H1 (cell line): ENCODE data around the gene CA10. TPM values are rescaled to one million over a fixed set of nuclear protein-coding genes. Genes with fewer than 3 reads are reported as not detected.

Source experiments
- CTCF ChIA-PET: fragments of 300-600 bp; sonication (Branson Sonifier 250); formaldehyde crosslinking; loops from one replicate; lab custom pipeline; 2021; ENCODE audit not compliant: partially characterized antibody; lab: Charles Lee
- POLR2A ChIA-PET: fragments of 300-600 bp; sonication (Branson Sonifier 250); formaldehyde crosslinking; loops from one replicate; lab custom pipeline; 2021; ENCODE audit warnings: inconsistent platforms; ENCODE audit not compliant: partially characterized antibody; lab: Charles Lee
- DNase-seq, 2 experiments: peaks; one replicate each; pipeline versions ENCODE4 v3.0.0 to v3.0.0-alpha.2; 2010 to 2022; ENCODE audit warnings: low spot score in 2 of 2, low read depth in 1 of 2, mixed read lengths in 1 of 2
- FAIRE-seq: peaks from 2 replicates; lab custom pipeline; 2011; peaks lifted over from hg19 to GRCh38; lab: Jason Lieb, UNC
- H2AFZ ChIP-seq: 2 replicates; pipeline ENCODE4 v1.8.1; 2012; ENCODE audit warnings: low read length, inconsistent platforms
- H2AK5ac ChIP-seq: 2 replicates; pipeline ENCODE4 v1.6.1; 2013; ENCODE audit warnings: low read depth, low read length
- H2BK120ac ChIP-seq: replicated peaks from 2 replicates; pipeline ENCODE3; 2013; ENCODE audit warnings: low read depth, low read length, inconsistent platforms
- H2BK12ac ChIP-seq: 2 replicates; pipeline ENCODE4 v1.6.1; 2013; ENCODE audit warnings: low read depth, low read length
- H2BK15ac ChIP-seq: 2 replicates; pipeline ENCODE4 v1.6.1; 2013; ENCODE audit warnings: low read length
- H2BK20ac ChIP-seq: 2 replicates; pipeline ENCODE4 v1.6.1; 2013; ENCODE audit warnings: low read length
- H2BK5ac ChIP-seq: 2 replicates; pipeline ENCODE4 v1.6.1; 2013; ENCODE audit warnings: low read depth, low read length
- H3K14ac ChIP-seq: 2 replicates; pipeline ENCODE4 v1.6.1; 2013; ENCODE audit warnings: inconsistent platforms; ENCODE audit not compliant: insufficient read length
- H3K18ac ChIP-seq: 2 replicates; pipeline ENCODE4 v1.6.1; 2013; ENCODE audit warnings: low read length; ENCODE audit errors: extremely low read depth
- H3K23ac ChIP-seq: 2 replicates; pipeline ENCODE4 v1.6.1; 2013; ENCODE audit warnings: inconsistent platforms; ENCODE audit not compliant: insufficient read length
- H3K23me2 ChIP-seq: 2 replicates; pipeline ENCODE4 v1.6.1; 2013; ENCODE audit warnings: low read depth, low read length
- H3K27ac ChIP-seq: 2 replicates; pipeline ENCODE4 v1.6.1; 2011; ENCODE audit warnings: low read depth, low read length, inconsistent platforms
- H3K27me3 ChIP-seq, 4 experiments: replicated peaks in 1 of 4; 1 replicate in 1 of 4; 2 replicates in 3 of 4; pipeline versions ENCODE4 v1.6.1 to v1.8.1; 2011 to 2013; ENCODE audit warnings: low read length in 3 of 4, mild to moderate bottlenecking in 3 of 4, inconsistent platforms in 2 of 4, mixed read lengths in 2 of 4, moderate library complexity in 1 of 4; ENCODE audit not compliant: control insufficient read depth in 3 of 4, insufficient read depth in 3 of 4; ENCODE audit errors: extremely low read depth in 1 of 4
- H3K36me3 ChIP-seq, 4 experiments: 2 replicates each; pipeline versions ENCODE4 v1.6.1 to v1.8.1; 2011 to 2013; ENCODE audit warnings: mild to moderate bottlenecking in 4 of 4, low read length in 3 of 4, moderate library complexity in 2 of 4, control low read depth in 1 of 4, inconsistent platforms in 1 of 4; ENCODE audit not compliant: insufficient read depth in 4 of 4, control insufficient read depth in 2 of 4
- H3K4ac ChIP-seq: replicated peaks from 2 replicates; pipeline ENCODE3; 2013; ENCODE audit warnings: low read length, low read depth, mixed read lengths, inconsistent platforms; ENCODE audit not compliant: insufficient read length
- H3K4me1 ChIP-seq, 4 experiments: replicated peaks in 1 of 4; 1 replicate in 1 of 4; 2 replicates in 3 of 4; pipeline versions ENCODE4 v1.6.1 to v1.8.1; 2011 to 2013; ENCODE audit warnings: low read length in 3 of 4, inconsistent platforms in 2 of 4, mixed read lengths in 1 of 4; ENCODE audit not compliant: insufficient read depth in 4 of 4, control insufficient read depth in 3 of 4
- H3K4me2 ChIP-seq, 2 experiments: 2 replicates each; pipeline versions ENCODE4 v1.6.1 to v1.8.1; 2011 to 2013; ENCODE audit warnings: low read depth in 2 of 2, low read length in 2 of 2, control low read depth in 1 of 2, inconsistent platforms in 1 of 2, mild to moderate bottlenecking in 1 of 2; ENCODE audit not compliant: insufficient read depth in 1 of 2
- H3K4me3 ChIP-seq, 4 experiments: fragments of 200-600, 300-600 bp in 1 of 4; sonication (generic), shearing (Covaris generic), sonication (Bioruptor Twin) in 1 of 4; 2 replicates each; pipeline versions ENCODE4 v1.5.1 to v1.8.1; 2011 to 2016; ENCODE audit warnings: low read length in 4 of 4, low read depth in 3 of 4, control low read depth in 2 of 4, inconsistent platforms in 2 of 4, mild to moderate bottlenecking in 2 of 4, mixed read lengths in 1 of 4, moderate library complexity in 1 of 4; ENCODE audit not compliant: insufficient read depth in 2 of 4; ENCODE audit errors: extremely low read depth in 1 of 4
- H3K56ac ChIP-seq: replicated peaks from 2 replicates; pipeline ENCODE3; 2013; ENCODE audit warnings: low read depth, mild to moderate bottlenecking, mixed read lengths, low read length, inconsistent platforms; ENCODE audit not compliant: insufficient read length
- H3K79me1 ChIP-seq: 2 replicates; pipeline ENCODE4 v1.6.1; 2013; ENCODE audit warnings: low read depth, low read length, control low read depth
- H3K79me2 ChIP-seq, 2 experiments: 2 replicates each; pipeline versions ENCODE4 v1.6.1 to v1.8.1; 2012 to 2013; ENCODE audit warnings: low read length in 2 of 2, mild to moderate bottlenecking in 2 of 2, inconsistent platforms in 1 of 2; ENCODE audit not compliant: insufficient read depth in 2 of 2, control insufficient read depth in 1 of 2
- H3K9ac ChIP-seq, 4 experiments: replicated peaks in 1 of 4; 1 replicate in 1 of 4; 2 replicates in 3 of 4; pipeline versions ENCODE4 v1.6.1 to v1.8.1; 2011 to 2013; ENCODE audit warnings: low read depth in 3 of 4, low read length in 3 of 4, control low read depth in 2 of 4, mild to moderate bottlenecking in 2 of 4, moderate library complexity in 2 of 4, inconsistent platforms in 1 of 4; ENCODE audit errors: extremely low read depth in 1 of 4
- H3K9me3 ChIP-seq, 2 experiments: 2 replicates each; pipeline versions ENCODE4 v1.6.1 to v1.8.1; 2012 to 2013; ENCODE audit warnings: mild to moderate bottlenecking in 2 of 2, moderate library complexity in 2 of 2, control low read depth in 1 of 2, inconsistent platforms in 1 of 2, low read depth in 1 of 2, low read length in 1 of 2, mixed read lengths in 1 of 2; ENCODE audit not compliant: insufficient read depth in 2 of 2
- H4K20me1 ChIP-seq, 2 experiments: replicated peaks in 1 of 2; 2 replicates each; pipeline versions ENCODE3 to v1.8.1; 2011 to 2013; ENCODE audit warnings: inconsistent platforms in 2 of 2, low read length in 2 of 2, mild to moderate bottlenecking in 1 of 2; ENCODE audit not compliant: insufficient read depth in 2 of 2, control insufficient read depth in 1 of 2
- H4K5ac ChIP-seq: 2 replicates; pipeline ENCODE4 v1.6.1; 2013; ENCODE audit warnings: low read length, low read depth, mixed read lengths, inconsistent platforms; ENCODE audit not compliant: insufficient read length
- H4K8ac ChIP-seq: 2 replicates; pipeline ENCODE4 v1.8.0; 2013; ENCODE audit warnings: mild to moderate bottlenecking, moderate library complexity, low read length, inconsistent platforms; ENCODE audit not compliant: insufficient read depth; ENCODE audit errors: extremely low read depth
- H4K91ac ChIP-seq: replicated peaks from 2 replicates; pipeline ENCODE3; 2013; ENCODE audit warnings: low read length, mixed read lengths, inconsistent platforms; ENCODE audit not compliant: insufficient read length
- CHD1 ChIP-seq: IDR thresholded peaks from 2 replicates; pipeline ENCODE4 v1.6.1; 2012; ENCODE audit warnings: low read depth, low read length, improper control_type of control experiment
- CTCF ChIP-seq, 3 experiments: IDR thresholded peaks; 1 replicate in 2 of 3; 2 replicates in 1 of 3; pipeline versions ENCODE4 v1.5.1 to v1.6.1; 2011; ENCODE audit warnings: low read length in 3 of 3, mild to moderate bottlenecking in 3 of 3, inconsistent platforms in 2 of 3, low read depth in 1 of 3, moderate library complexity in 1 of 3; ENCODE audit not compliant: insufficient read depth in 1 of 3; ENCODE audit errors: control extremely low read depth in 1 of 3
- HDAC6 ChIP-seq: IDR thresholded peaks from one replicate; pipeline ENCODE4 v1.7.1; 2012; ENCODE audit warnings: low read depth, mild to moderate bottlenecking, inconsistent platforms, low read length, moderate library complexity
- KDM1A ChIP-seq: fragments of 200-600, 300-600 bp; sonication (generic); IDR thresholded peaks from 2 replicates; pipeline ENCODE4 v1.7.1; 2016; ENCODE audit warnings: mild to moderate bottlenecking, low read length, borderline replicate concordance
- MAFK ChIP-seq: IDR thresholded peaks from 2 replicates; pipeline ENCODE4 v1.6.1; 2012; ENCODE audit warnings: low read depth, mild to moderate bottlenecking, improper control_type of control experiment, low read length
- RBBP5 ChIP-seq: IDR thresholded peaks from 2 replicates; pipeline ENCODE4 v1.7.1; 2012; ENCODE audit warnings: low read depth, mild to moderate bottlenecking, inconsistent platforms, low read length, moderate library complexity, borderline replicate concordance
- SIX5 ChIP-seq: IDR thresholded peaks from 2 replicates; pipeline ENCODE4 v1.6.1; 2011; ENCODE audit warnings: mild to moderate bottlenecking, low read depth, low read length
- SP1 ChIP-seq: IDR thresholded peaks from 2 replicates; pipeline ENCODE4 v1.6.1; 2011; ENCODE audit warnings: low read depth, low read length
- TEAD4 ChIP-seq: IDR thresholded peaks from 2 replicates; pipeline ENCODE4 v1.6.1; 2012; ENCODE audit warnings: low read depth, low read length, inconsistent platforms, mixed read lengths
- USF2 ChIP-seq: IDR thresholded peaks from 2 replicates; pipeline ENCODE4 v1.6.1; 2011; ENCODE audit warnings: low read length, improper control_type of control experiment
- WGBS, 2 experiments: shearing (Covaris generic) in 1 of 2; methylation state at CpG; one replicate each; pipeline versions ENCODE4 v1.1.6 to v1.1.7; 2013 to 2015; ENCODE audit warnings: low lambda C conversion rate in 2 of 2, mixed read lengths in 2 of 2, inconsistent platforms in 1 of 2, low coverage in 1 of 2, missing lambda C conversion rate in 1 of 2; ENCODE audit not compliant: insufficient replicate concordance in 2 of 2, insufficient coverage in 1 of 2, insufficient read length in 1 of 2; ENCODE audit errors: extremely low coverage in 1 of 2, missing lambda C conversion rate in 1 of 2; 5-methylcytosine and 5-hydroxymethylcytosine counted together
- polyA plus RNA-seq, 7 experiments: library from polyadenylated mRNA; depleted of rRNA in 3 of 7; stranded (reverse) in 5 of 7; unstranded in 2 of 7; fragments of >200 nt in 5 of 7; fragments of 200-250 nt in 2 of 7; gene quantifications; 1 replicate in 5 of 7; 2 replicates in 1 of 7; 4 replicates in 1 of 7; pipeline versions ENCODE4 v1.2.1 to v1.2.3, GENCODE V29; 2011 to 2013; ENCODE audit warnings: missing spikeins in 2 of 7, mixed read lengths in 2 of 7
- total RNA-seq: library from RNA; stranded (reverse); fragmentation: NEBNext Ultra II Directional; extraction: Animal tissue kit (Norgen Biotek cat#: 25700); gene quantifications from 2 replicates; pipeline ENCODE4 v1.2.1, GENCODE V29; 2021

The CA10 gene
- total and polyA plus RNA-seq, 2 of the 8 experiments (the other 6 are each of a cell fraction or from before 2014, with no cell fraction given): 0.60 to 0.63 TPM

- Histone ChIP-seq H4K20me1 (no peaks in the 10 kb centered on the region), H3K56ac (no peak overlapping the region), H3K9ac (no peak overlapping the region), H3K4ac (no peak overlapping the region), H3K18ac (no peak overlapping the region), H4K8ac (no peak overlapping the region), H2BK120ac (no peak overlapping the region), H2BK15ac (no peak overlapping the region), H3K27ac (no peak overlapping the region), H4K5ac (no peak overlapping the region), H2AK5ac (no peak overlapping the region), H2BK12ac (no peak overlapping the region), H3K9me3 (no peaks in the 10 kb centered on the region), H3K27me3 (no peaks in the 10 kb centered on the region), H3K36me3 (no peaks in the 10 kb centered on the region), H3K4me3 (no peak overlapping the region), H3K79me1 (no peaks in the 10 kb centered on the region), H3K79me2 (no peaks in the 10 kb centered on the region), H3K4me2 (no peak overlapping the region), H4K91ac (no peak overlapping the region), H2AFZ (no peak overlapping the region), H3K4me1 (no peaks in the 10 kb centered on the region), H2BK5ac (no peak overlapping the region), H3K14ac (no peak overlapping the region), H3K23me2 (no peaks in the 10 kb centered on the region), H3K23ac (no peak overlapping the region), H2BK20ac (no peak overlapping the region)
- ChIA-PET POLR2A (no interaction called here), CTCF (interaction anchor here (0.7 to 1.1 kb wide), 3 partner anchors 12 to 474 kb away, joined by 3 read pairs; no protein-coding TSS in a partner anchor)
- WGBS, 2 experiments: 82% methylated on average over 3 of the region's 3 CpGs; no CpG with 5 or more reads in 1 of the 2 experiments
- DNase-seq (no peak), FAIRE-seq (no peak)
- TF ChIP-seq RBBP5: no peak
- no peak for TF ChIP-seq CTCF (IDR thresholded peaks at IDR 0.05; ENCODE audit: control extremely low read depth in 1 of 3, insufficient read depth in 1 of 3, low read depth in 1 of 3, low read length in 3 of 3)
- no peak for TF ChIP-seq CHD1
- no peak for TF ChIP-seq MAFK
- no peak for TF ChIP-seq SIX5
- no peak for TF ChIP-seq SP1
- TF ChIP-seq TEAD4: no peak
- no peak for TF ChIP-seq KDM1A
- TF ChIP-seq HDAC6: no peak
- TF ChIP-seq USF2: no peak
These were observed 312.7 kb downstream of the CA10 start for GRCh38 chr17:51845776-51846175.
